ENCODE measurements around the gene ZFP28. TPM values are rescaled to one million over a fixed set of nuclear protein-coding genes. Genes with fewer than 3 reads are reported as not detected.

Gene ZFP28
- total and polyA plus RNA-seq, 12 donors: 4.0 to 9.5 (median 7.5) TPM

GRCh38 chr19:56562766-56563165 is 24.0 kb downstream of the ZFP28 start:
- Histone ChIP-seq H3K27ac (no peak overlapping the region), H3K36me3 (replicated peaks in 1 of 2) (no peaks in the 10 kb centered on the region), H3K4me1 (replicated peaks in 1 of 2) (peaks cover 0 to 6% of the 10 kb centered on the region in 2 donors), H3K27me3 (no peaks in the 10 kb centered on the region), H3K9me3 (replicated peaks in 1 of 3) (peaks cover 0 to 69% (median 9%) of the 10 kb centered on the region in 3 donors), H3K4me3 (no peak overlapping the region)
- intact Hi-C loops (cut with DNase I): no loop called here
- 93 to 98% (median 95%) methylated on average over 2 of the region's 2 CpGs for WGBS, 4 donors
- TF ChIP-seq CTCF (IDR thresholded peaks at IDR 0.05) (no peak), POLR2A (IDR thresholded peaks at IDR 0.05) (no peak)
- DNase-seq: no peak

- TF ChIP-seq CTCF (IDR thresholded peaks at IDR 0.05) (no peak), POLR2A (IDR thresholded peaks at IDR 0.05) (no peak)
- 0 to 1% (median 0%) methylated on average over 8 to 23 of the region's 23 CpGs for WGBS, 4 donors
- no peaks in the 10 kb centered on the region for H3K27me3 ChIP-seq
These were observed 28.1 kb downstream of the ZFP28 start for GRCh38 chr19:56566904-56567273.

DNA sequence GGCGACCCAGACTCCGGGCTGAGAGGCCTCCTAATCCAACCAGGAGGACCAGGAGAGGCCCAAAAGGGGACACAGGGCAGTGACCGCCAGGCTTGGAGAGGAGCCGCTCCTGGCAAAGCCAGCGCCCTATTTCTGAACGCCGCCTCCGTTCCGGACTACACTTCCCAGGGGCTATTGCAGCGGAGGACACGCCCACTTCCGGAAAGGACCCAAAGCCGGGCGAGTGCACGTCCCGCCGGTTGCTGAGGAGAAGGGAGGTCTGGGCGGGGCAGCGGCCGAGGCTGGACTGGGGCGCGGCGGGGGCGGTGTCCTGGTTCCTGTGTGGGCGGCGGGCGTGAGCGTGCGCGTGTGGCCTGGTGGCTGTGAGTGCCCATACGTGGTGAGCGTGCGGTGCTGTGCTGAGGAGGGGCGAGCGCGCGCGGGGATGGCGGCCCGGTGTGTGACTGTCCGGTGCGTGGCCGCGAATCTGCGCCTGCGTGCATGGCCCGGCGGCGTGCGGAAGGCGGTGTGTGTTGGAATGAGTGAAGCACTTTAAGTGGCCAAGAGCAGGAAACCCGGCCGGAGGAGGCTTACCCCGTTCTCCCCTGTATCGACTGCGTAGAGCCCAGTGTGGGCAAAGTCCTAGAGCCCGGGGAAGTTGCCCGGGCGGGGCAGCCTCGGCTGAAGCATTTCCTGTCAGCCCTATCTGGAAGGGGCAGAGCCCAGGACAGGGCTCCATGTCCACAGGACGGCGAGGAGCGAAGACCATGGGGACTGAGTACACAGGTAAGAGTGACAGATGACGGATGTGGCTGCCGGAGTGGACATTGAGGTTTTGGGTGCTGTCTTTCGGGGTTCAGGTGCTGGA is 28.7 kb downstream of the ZFP28 start, which contains the start of gene ZNF470:
Gene ZNF470, plus strand, starts transcription at position 195 of the 847 bp plus-strand sequence. CDS start 2,844 bp downstream, outside the sequence.
- Histone ChIP-seq H3K4me1 (replicated peaks in 1 of 2) (peaks cover 0 to 13% of the 10 kb centered on the region in 2 donors), H3K36me3 (replicated peaks in 1 of 2) (no peaks in the 10 kb centered on the region), H3K9me3 (replicated peaks in 1 of 3) (peaks cover 0 to 67% (median 0%) of the 10 kb centered on the region in 3 donors), H3K27me3 (no peaks in the 10 kb centered on the region), H3K4me3 (peak within 1 kb of the TSS; percentile 30 to 92 (median 62)), H3K27ac (peak within 1 kb of the TSS in 4 of 5 donors; percentile 32 to 80 (median 68))
- intact Hi-C loops (cut with DNase I): no loop called here
- TF ChIP-seq POLR2A (IDR thresholded peaks at IDR 0.05): peak in 1 of 2 donors; percentile 46
- no peak for TF ChIP-seq CTCF (IDR thresholded peaks at IDR 0.05)
- DNase-seq: peak; percentile 94 to 97 (median 96)
- 2 to 26% (median 4%) methylated on average over 7 to 66 of the region's 66 CpGs for WGBS, 4 donors

More at GRCh38 chr19:56566904-56567273, 28.1 kb downstream of the ZFP28 start:
- intact Hi-C loops (cut with DNase I): no loop called here
- Histone ChIP-seq H3K4me1 (replicated peaks in 1 of 2) (peaks cover 0 to 13% of the 10 kb centered on the region in 2 donors), H3K9me3 (replicated peaks in 1 of 3) (peaks cover 0 to 71% (median 0%) of the 10 kb centered on the region in 3 donors), H3K36me3 (replicated peaks in 1 of 2) (no peaks in the 10 kb centered on the region), H3K27ac (peak overlapping the region in 4 of 5 donors; percentile 32 to 80 (median 68)), H3K4me3 (peak overlapping the region; percentile 10 to 92 (median 62))
- DNase-seq: peak; percentile 39 to 70 (median 50)

GRCh38 chr19:56572589-56572988 is 33.8 kb downstream of the ZFP28 start:
- DNase-seq: no peak
- Histone ChIP-seq H3K4me3 (no peak overlapping the region), H3K36me3 (replicated peaks in 1 of 2) (peaks cover 0 to 6% of the 10 kb centered on the region in 2 donors), H3K9me3 (replicated peaks in 1 of 3) (peaks cover 0 to 83% (median 39%) of the 10 kb centered on the region in 3 donors), H3K27me3 (no peaks in the 10 kb centered on the region), H3K4me1 (replicated peaks in 1 of 2) (peaks cover 0 to 9% of the 10 kb centered on the region in 2 donors), H3K27ac (no peak overlapping the region)
- TF ChIP-seq POLR2A (IDR thresholded peaks at IDR 0.05) (no peak), CTCF (IDR thresholded peaks at IDR 0.05) (no peak)
- WGBS, 4 donors: 48 to 69% (median 49%) methylated on average over 2 of the region's 2 CpGs
- intact Hi-C loops (cut with DNase I): no loop called here
